ENCODE data around the gene MTHFR. TPM values are rescaled to one million over a fixed set of nuclear protein-coding genes. Genes with fewer than 3 reads are reported as not detected.

The MTHFR gene
- polyA plus RNA-seq, 1 donor from 2014 or later, result 21.2 TPM

- H3K36me3 ChIP-seq (ENCODE audit: insufficient read depth, low read length), result no peaks in the 10 kb centered on the region
- no peak overlapping the region for H3K4me2 ChIP-seq (ENCODE audit: low read length)
- no peaks in the 10 kb centered on the region for H3F3A ChIP-seq (ENCODE audit: insufficient read depth, low read length, poor library complexity, severe bottlenecking)
- no peaks in the 10 kb centered on the region for H4K20me1 ChIP-seq (ENCODE audit: insufficient read depth)
- no peaks in the 10 kb centered on the region for H3K79me2 ChIP-seq (replicated peaks; ENCODE audit: insufficient read depth, low read length)
- no peaks in the 10 kb centered on the region for H3K9me3 ChIP-seq (ENCODE audit: low read length)
- H2AFZ ChIP-seq (ENCODE audit: low read depth, low read length), result no peak overlapping the region
- H3K9ac ChIP-seq (ENCODE audit: low read length), result no peak overlapping the region
- H3K9me2 ChIP-seq (ENCODE audit: insufficient read depth, low read length), result no peaks in the 10 kb centered on the region
- no peak for TF ChIP-seq POLR2AphosphoS5 (IDR thresholded peaks at IDR 0.05)
- no peak for TF ChIP-seq MXI1 (conservative IDR thresholded peaks at IDR 0.05; ENCODE audit: poor library complexity, severe bottlenecking)
- TF ChIP-seq CTCF (IDR thresholded peaks at IDR 0.05; ENCODE audit: poor library complexity, severe bottlenecking), result no peak
- TF ChIP-seq TAF1 (IDR thresholded peaks at IDR 0.05; ENCODE audit: low read depth), result no peak
- no peak for TF ChIP-seq EZH2 (IDR thresholded peaks at IDR 0.05; ENCODE audit: borderline replicate concordance, insufficient read depth, low read length, poor library complexity, severe bottlenecking)
- no peak for TF ChIP-seq RAD21 (conservative IDR thresholded peaks at IDR 0.05)
- no peak for TF ChIP-seq EP300 (conservative IDR thresholded peaks at IDR 0.05; ENCODE audit: poor library complexity, severe bottlenecking)
- TF ChIP-seq SMC3 (conservative IDR thresholded peaks at IDR 0.05; ENCODE audit: poor library complexity), result no peak
- no peak for TF ChIP-seq REST (IDR thresholded peaks at IDR 0.05; ENCODE audit: borderline replicate concordance)
- H3K27ac ChIP-seq (ENCODE audit: low read length), result no peak overlapping the region
- no peak overlapping the region for H3K4me3 ChIP-seq (ENCODE audit: low read length)
- no peaks in the 10 kb centered on the region for H3K27me3 ChIP-seq (ENCODE audit: insufficient read depth, low read depth, low read length)
Measured at GRCh38 chr1:11777658-11778322, 28.0 kb downstream of the MTHFR start.

DNA sequence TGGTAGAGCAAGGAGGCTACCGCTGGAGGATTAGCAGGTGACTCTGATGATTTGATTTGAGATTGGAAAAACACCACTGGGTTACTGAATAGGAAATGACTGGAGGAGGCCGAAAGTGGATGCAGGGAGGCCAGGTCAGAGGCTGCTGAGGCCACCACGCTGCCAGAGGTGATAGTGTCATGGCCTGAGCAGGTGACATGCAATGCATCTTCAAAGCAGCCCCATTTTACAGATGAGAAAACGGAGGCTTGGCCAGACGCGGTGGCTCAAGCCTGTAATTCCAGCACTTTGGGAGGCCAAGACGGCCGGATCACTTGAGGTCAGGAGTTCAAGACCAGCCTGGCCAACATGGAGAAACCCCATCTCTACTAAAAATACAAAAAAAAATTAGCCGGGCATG lies 31.0 kb downstream of the MTHFR start:
- Histone ChIP-seq H3K36me3 (ENCODE audit: insufficient read depth, low read length) (no peaks in the 10 kb centered on the region), H3K9me3 (ENCODE audit: low read length) (no peaks in the 10 kb centered on the region), H3K9me2 (ENCODE audit: insufficient read depth, low read length) (no peaks in the 10 kb centered on the region), H3K4me3 (ENCODE audit: low read length) (no peak overlapping the region), H3K9ac (ENCODE audit: low read length) (no peak overlapping the region), H3F3A (ENCODE audit: insufficient read depth, low read length, poor library complexity, severe bottlenecking) (no peaks in the 10 kb centered on the region), H3K27me3 (ENCODE audit: insufficient read depth, low read depth, low read length) (no peaks in the 10 kb centered on the region), H4K20me1 (ENCODE audit: insufficient read depth) (no peaks in the 10 kb centered on the region), H3K4me2 (ENCODE audit: low read length) (no peak overlapping the region), H3K79me2 (replicated peaks; ENCODE audit: insufficient read depth, low read length) (no peaks in the 10 kb centered on the region), H3K27ac (ENCODE audit: low read length) (no peak overlapping the region), H2AFZ (ENCODE audit: low read depth, low read length) (no peak overlapping the region)
- TF ChIP-seq RAD21 (conservative IDR thresholded peaks at IDR 0.05) (no peak), POLR2AphosphoS5 (IDR thresholded peaks at IDR 0.05) (no peak), EZH2 (IDR thresholded peaks at IDR 0.05; ENCODE audit: borderline replicate concordance, insufficient read depth, low read length, poor library complexity, severe bottlenecking) (no peak), REST (IDR thresholded peaks at IDR 0.05; ENCODE audit: borderline replicate concordance) (no peak), TAF1 (IDR thresholded peaks at IDR 0.05; ENCODE audit: low read depth) (no peak), SMC3 (conservative IDR thresholded peaks at IDR 0.05; ENCODE audit: poor library complexity) (no peak), EP300 (conservative IDR thresholded peaks at IDR 0.05; ENCODE audit: poor library complexity, severe bottlenecking) (no peak), MXI1 (conservative IDR thresholded peaks at IDR 0.05; ENCODE audit: poor library complexity, severe bottlenecking) (no peak), CTCF (IDR thresholded peaks at IDR 0.05; ENCODE audit: poor library complexity, severe bottlenecking) (no peak)

Data from neural cell (in vitro differentiated cells).